ENCODE measurements around the gene SYNE2. TPM values are rescaled to one million over a fixed set of nuclear protein-coding genes. Genes with fewer than 3 reads are reported as not detected.

SYNE2 gene
- total RNA-seq, 1 donor from 2014 or later, result 145 TPM

- Histone ChIP-seq H3K4me1 (peaks cover 8% of the 10 kb centered on the region), H3K9me3 (no peaks in the 10 kb centered on the region), H3K36me3 (no peaks in the 10 kb centered on the region), H3K4me3 (no peak overlapping the region), H3K27me3 (no peaks in the 10 kb centered on the region), H3K27ac (no peak overlapping the region)
- intact Hi-C loops (cut with DNase I), result no loop called here
- TF ChIP-seq POLR2A (IDR thresholded peaks at IDR 0.05) (no peak), POLR2AphosphoS5 (IDR thresholded peaks at IDR 0.05; ENCODE audit: insufficient read depth in 1 of 2, low read depth in 1 of 2) (no peak), CTCF (IDR thresholded peaks at IDR 0.05) (no peak)
- DNase-seq (ENCODE audit: extremely low spot score in 2 of 2), result no peak
These were observed 49.7 kb downstream of the SYNE2 start for GRCh38 chr14:63902375-63902976.

GRCh38 chr14:63904724-63905123, 51.9 kb downstream of the SYNE2 start:
- H3K36me3 ChIP-seq, result no peaks in the 10 kb centered on the region
- DNase-seq (ENCODE audit: extremely low spot score in 2 of 2), result no peak
- peaks cover 9% of the 10 kb centered on the region for H3K4me1 ChIP-seq

GRCh38 chr14:63905370-63905769, 52.6 kb downstream of the SYNE2 start:
- no peak for DNase-seq (ENCODE audit: extremely low spot score in 2 of 2)
- TF ChIP-seq POLR2AphosphoS5 (IDR thresholded peaks at IDR 0.05; ENCODE audit: insufficient read depth in 1 of 2, low read depth in 1 of 2) (no peak), CTCF (IDR thresholded peaks at IDR 0.05) (no peak), POLR2A (IDR thresholded peaks at IDR 0.05) (no peak)
- H3K9me3 ChIP-seq, result no peaks in the 10 kb centered on the region
- intact Hi-C loops (cut with DNase I), result no loop called here
- peaks cover 9% of the 10 kb centered on the region for H3K4me1 ChIP-seq
- no peak overlapping the region for H3K4me3 ChIP-seq
- H3K27ac ChIP-seq, result no peak overlapping the region
- H3K36me3 ChIP-seq, result no peaks in the 10 kb centered on the region
- no peaks in the 10 kb centered on the region for H3K27me3 ChIP-seq

More at GRCh38 chr14:63904724-63905123, 51.9 kb downstream of the SYNE2 start:
- Histone ChIP-seq H3K4me3 (no peak overlapping the region), H3K27ac (no peak overlapping the region), H3K27me3 (no peaks in the 10 kb centered on the region), H3K9me3 (no peaks in the 10 kb centered on the region)
- intact Hi-C loops (cut with DNase I), result no loop called here
- TF ChIP-seq POLR2AphosphoS5 (IDR thresholded peaks at IDR 0.05; ENCODE audit: insufficient read depth in 1 of 2, low read depth in 1 of 2), result no peak
- no peak for TF ChIP-seq POLR2A (IDR thresholded peaks at IDR 0.05)
- TF ChIP-seq CTCF (IDR thresholded peaks at IDR 0.05), result no peak

- H3K27ac ChIP-seq, result no peak overlapping the region
- no peak overlapping the region for H3K4me3 ChIP-seq
- peaks cover 9% of the 10 kb centered on the region for H3K4me1 ChIP-seq
- intact Hi-C loops (cut with DNase I), result no loop called here
- H3K27me3 ChIP-seq, result no peaks in the 10 kb centered on the region
- DNase-seq (ENCODE audit: extremely low spot score in 2 of 2), result no peak
- H3K9me3 ChIP-seq, result no peaks in the 10 kb centered on the region
- TF ChIP-seq CTCF (IDR thresholded peaks at IDR 0.05) (no peak), POLR2AphosphoS5 (IDR thresholded peaks at IDR 0.05; ENCODE audit: insufficient read depth in 1 of 2, low read depth in 1 of 2) (no peak), POLR2A (IDR thresholded peaks at IDR 0.05) (no peak)
- no peaks in the 10 kb centered on the region for H3K36me3 ChIP-seq
These were observed 56.0 kb downstream of the SYNE2 start for GRCh38 chr14:63908667-63909264.

- Histone ChIP-seq H3K4me1 (peaks cover 9% of the 10 kb centered on the region), H3K36me3 (no peaks in the 10 kb centered on the region), H3K4me3 (no peak overlapping the region), H3K27ac (no peak overlapping the region), H3K9me3 (no peaks in the 10 kb centered on the region), H3K27me3 (no peaks in the 10 kb centered on the region)
- intact Hi-C loops (cut with DNase I), result no loop called here
- TF ChIP-seq POLR2A (IDR thresholded peaks at IDR 0.05), result no peak
- no peak for TF ChIP-seq POLR2AphosphoS5 (IDR thresholded peaks at IDR 0.05; ENCODE audit: insufficient read depth in 1 of 2, low read depth in 1 of 2)
- no peak for TF ChIP-seq CTCF (IDR thresholded peaks at IDR 0.05)
- DNase-seq (ENCODE audit: extremely low spot score in 2 of 2), result no peak
These were observed 57.2 kb downstream of the SYNE2 start for GRCh38 chr14:63909984-63910383.

Measured in vagina (tissue), 2 donors.